K562 (cell line): Measurements from ENCODE around the gene BNC2. TPM values are rescaled to one million over a fixed set of nuclear protein-coding genes. Genes with fewer than 3 reads are reported as not detected.

Experiments used
- ATAC-seq: fragments of 200-7000 bp; cut with Tn5 transposase; 3 replicates; pipeline ENCODE4 v1.9.1; 2020; ENCODE audit warnings: moderate library complexity
- BruUV-seq: library from RNA; stranded (reverse); fragments of 400-500 nt; replicated peaks from 2 replicates; lab custom pipeline; 2021; lab: Mats Ljungman, UMichigan
- CTCF ChIA-PET: fragments of 300-600 bp; formaldehyde crosslinking; extraction: SDS; loops from one replicate; lab custom pipeline; 2021; ENCODE audit warnings: low intra/inter-chr PET ratio; lab: Yijun Ruan, JAX
- POLR2A ChIA-PET: fragments of 300-600, 350-650 bp; sonication (Branson Sonifier 250); formaldehyde crosslinking; extraction: SDS; loops from one replicate; lab custom pipeline; 2021; ENCODE audit warnings: antibody characterized with exemption, inconsistent platforms; lab: Yijun Ruan, JAX
- DNase-seq, 4 experiments: peaks; one replicate each; pipeline versions ENCODE4 v3.0.0 to v3.0.0-alpha.2; 2011 to 2018; ENCODE audit warnings: low spot score in 3 of 4, mixed read lengths in 3 of 4; ENCODE audit errors: extremely low read depth in 1 of 4
- FAIRE-seq: peaks from 2 replicates; lab custom pipeline; 2011; peaks lifted over from hg19 to GRCh38; lab: Jason Lieb, UNC
- H2AFZ ChIP-seq: 2 replicates; pipeline ENCODE4 v1.6.0; 2011; ENCODE audit warnings: low read depth, low read length, control low read depth, inconsistent platforms
- H3K27ac ChIP-seq: fragments of 200-600 bp; 3 replicates; pipeline ENCODE4 v1.8.0; 2011; ENCODE audit warnings: low read depth, mild to moderate bottlenecking, control low read depth, inconsistent platforms, low read length, moderate library complexity, mixed read lengths; ENCODE audit errors: extremely low read depth
- H3K27me3 ChIP-seq, 2 experiments: fragments of 300-600 bp in 1 of 2; 2 replicates in 1 of 2; 3 replicates in 1 of 2; pipeline versions ENCODE4 v1.6.0 to v1.8.0; 2011; ENCODE audit warnings: inconsistent platforms in 2 of 2, low read length in 2 of 2, mild to moderate bottlenecking in 1 of 2, mixed read lengths in 1 of 2, moderate library complexity in 1 of 2; ENCODE audit not compliant: control insufficient read depth in 2 of 2, insufficient read depth in 2 of 2
- H3K36me3 ChIP-seq: fragments of 300-600 bp; 3 replicates; pipeline ENCODE4 v1.8.0; 2011; ENCODE audit warnings: mild to moderate bottlenecking, low read length, inconsistent platforms; ENCODE audit not compliant: control insufficient read depth, insufficient read depth
- H3K4me1 ChIP-seq, 2 experiments: fragments of 200-600 bp in 1 of 2; replicated peaks in 1 of 2; 2 replicates in 1 of 2; 3 replicates in 1 of 2; pipeline versions ENCODE4 v1.5.1 to v1.8.0; 2011; ENCODE audit warnings: inconsistent platforms in 2 of 2, low read length in 2 of 2, mild to moderate bottlenecking in 1 of 2, mixed read lengths in 1 of 2, moderate library complexity in 1 of 2; ENCODE audit not compliant: control insufficient read depth in 2 of 2, insufficient read depth in 2 of 2
- H3K4me2 ChIP-seq: 2 replicates; pipeline ENCODE4 v1.6.1; 2011; ENCODE audit warnings: low read length, control low read depth, inconsistent platforms, mixed read lengths; ENCODE audit not compliant: insufficient read depth
- H3K4me3 ChIP-seq: fragments of 200-600 bp; sonication (generic), shearing (Covaris generic); 2 replicates; pipeline ENCODE4 v1.5.1; 2016; ENCODE audit warnings: control low read depth, inconsistent platforms
- H3K79me2 ChIP-seq: fragments of 200-600 bp; 3 replicates; pipeline ENCODE4 v1.8.0; 2011; ENCODE audit warnings: low read length, inconsistent platforms; ENCODE audit not compliant: control insufficient read depth, insufficient read depth
- H3K9ac ChIP-seq, 2 experiments: 2 replicates each; pipeline versions ENCODE4 v1.6.0 to v1.6.1; 2011; ENCODE audit warnings: low read depth in 2 of 2, low read length in 2 of 2, control low read depth in 1 of 2, inconsistent platforms in 1 of 2, mild to moderate bottlenecking in 1 of 2, mixed read lengths in 1 of 2; ENCODE audit not compliant: insufficient read depth in 1 of 2
- H3K9me1 ChIP-seq: one replicate; pipeline ENCODE4 v1.6.0; 2011; ENCODE audit warnings: inconsistent platforms, mild to moderate bottlenecking, low read length, moderate library complexity; ENCODE audit not compliant: control insufficient read depth, insufficient read depth
- H3K9me3 ChIP-seq: replicated peaks from 2 replicates; pipeline ENCODE4 v1.5.1; 2011; ENCODE audit warnings: low read depth, low read length, inconsistent platforms; ENCODE audit not compliant: control insufficient read depth, insufficient read depth
- H4K20me1 ChIP-seq: replicated peaks from 2 replicates; pipeline ENCODE4 v1.6.1; 2011; ENCODE audit warnings: low read length, inconsistent platforms, mixed read lengths; ENCODE audit not compliant: control insufficient read depth, insufficient read depth
- CHAMP1 ChIP-seq: fragments of 450-650 bp; IDR thresholded peaks from 2 replicates; pipeline ENCODE4 v1.6.1; 2016; ENCODE audit warnings: mild to moderate bottlenecking
- CHD1 ChIP-seq: fragments of 200-600 bp; sonication (generic); IDR thresholded peaks from one replicate; pipeline ENCODE4 v1.6.1; 2012; ENCODE audit warnings: mild to moderate bottlenecking, moderate library complexity, low read length, inconsistent platforms
- E2F5 ChIP-seq: sonication (generic); formaldehyde crosslinking; IDR thresholded peaks from 2 replicates; pipeline ENCODE4 v1.8.0; 2022; ENCODE audit warnings: mild to moderate bottlenecking, missing genetic modification reagents
- FOXK2 ChIP-seq, 2 experiments: fragments of 450-650 bp; IDR thresholded peaks in 1 of 2; conservative IDR thresholded peaks in 1 of 2; 2 replicates each; pipeline ENCODE4 v1.6.1; 2016; ENCODE audit warnings: low read depth in 2 of 2, mild to moderate bottlenecking in 1 of 2
- FUS ChIP-seq: fragments of 200-400 bp; formaldehyde crosslinking; optimal IDR thresholded peaks from 2 replicates; pipeline ENCODE3; 2017; ENCODE audit warnings: low read depth, low read length
- HNRNPLL ChIP-seq: fragments of 200-400 bp; formaldehyde crosslinking; IDR thresholded peaks from 2 replicates; pipeline ENCODE4 v1.6.1; 2017; ENCODE audit warnings: low read length, low read depth, mild to moderate bottlenecking; ENCODE audit not compliant: poor library complexity, severe bottlenecking
- ILF3 ChIP-seq: fragments of 450-650 bp; IDR thresholded peaks from 2 replicates; pipeline ENCODE4 v1.6.1; 2018; ENCODE audit warnings: antibody characterized with exemption, mild to moderate bottlenecking, moderate library complexity, borderline replicate concordance
- MLX ChIP-seq, 2 experiments: fragments of 450-650 bp in 1 of 2; sonication (generic) in 1 of 2; formaldehyde crosslinking; conservative IDR thresholded peaks; 2 replicates each; pipeline versions ENCODE4 v1.4.0 to v1.8.1; 2020 to 2022; ENCODE audit warnings: mild to moderate bottlenecking in 1 of 2, missing genetic modification reagents in 1 of 2
- SRF ChIP-seq, 2 experiments: fragments of 250-450, 450-650 bp in 1 of 2; sonication (Bioruptor Pico) in 1 of 2; sonication (generic) in 1 of 2; formaldehyde crosslinking; IDR thresholded peaks; 2 replicates each; pipeline versions ENCODE4 v1.5.0 to v1.5.1; 2020 to 2022; ENCODE audit warnings: mild to moderate bottlenecking in 1 of 2, missing genetic modification reagents in 1 of 2
- TGIF2 ChIP-seq: sonication (generic); formaldehyde crosslinking; IDR thresholded peaks from 2 replicates; pipeline ENCODE4 v1.8.1; 2022; ENCODE audit warnings: mild to moderate bottlenecking, missing genetic modification reagents, moderate library complexity
- TRIM24 ChIP-seq, 2 experiments: fragments of 450-650 bp; IDR thresholded peaks; 2 replicates each; pipeline ENCODE4 v1.6.1; 2016
- ZFPM2 ChIP-seq: fragments of 250-450 bp; sonication (Bioruptor Pico); IDR thresholded peaks from 2 replicates; pipeline ENCODE4 v1.5.1; 2022; ENCODE audit warnings: mild to moderate bottlenecking
- ZNF274 ChIP-seq: IDR thresholded peaks from 2 replicates; pipeline ENCODE4 v1.6.1; 2011; ENCODE audit warnings: low read depth, mild to moderate bottlenecking, low read length, moderate library complexity, borderline replicate concordance
- ZNF354B ChIP-seq: fragments of 250-450 bp; sonication (Bioruptor Pico); IDR thresholded peaks from 2 replicates; pipeline ENCODE4 v1.4.0; 2020
- ZNF77 ChIP-seq: fragments of 250-450 bp; sonication (Bioruptor Pico); IDR thresholded peaks from 2 replicates; pipeline ENCODE4 v1.5.0; 2020
- WGBS: fragments of 100-300 bp; shearing (Covaris generic); methylation state at CpG from one replicate; pipeline ENCODE4 v1.1.6; 2016; ENCODE audit warnings: low coverage, mixed read lengths; ENCODE audit not compliant: insufficient coverage; ENCODE audit errors: missing lambda C conversion rate; 5-methylcytosine and 5-hydroxymethylcytosine counted together
- in situ Hi-C: fragments of 300-500 bp; cut with MboI; formaldehyde crosslinking; loops from 4 replicates; pipeline ENCODE4 v1.15.0; 2018; ENCODE audit warnings: inconsistent platforms, mixed read lengths
- intact Hi-C: fragments of 100-400 bp; cut with micrococcal nuclease; formaldehyde crosslinking; loops from 2 replicates; pipeline ENCODE4 v1.14.2; 2022
- polyA plus RNA-seq, 8 experiments: library from polyadenylated mRNA; depleted of rRNA in 4 of 8; stranded (reverse) in 5 of 8; unstranded in 3 of 8; fragments of >200 nt; fragmentation: Nextera tagmentation in 2 of 8; fragmentation: Illumina TruSeq in 1 of 8; extraction: Ambion mirVana in 2 of 8; extraction: Trizol in 1 of 8; gene quantifications; 2 replicates each; pipeline versions ENCODE4 v1.2.1 to v1.2.3, GENCODE V29; 2011 to 2014; ENCODE audit warnings: inconsistent platforms in 1 of 8, missing spikeins in 1 of 8
- total RNA-seq, 7 experiments: library from RNA; depleted of rRNA in 6 of 7; stranded (reverse); fragments of >200 nt in 6 of 7; fragmentation: Illumina TruSeq in 2 of 7; extraction: Trizol in 2 of 7; gene quantifications; 2 replicates each; pipeline versions ENCODE4 v1.2.1 to v1.2.3, GENCODE V29; 2011 to 2021; ENCODE audit warnings: low replicate concordance in 1 of 7

Gene BNC2
- total and polyA plus RNA-seq, 9 of the 15 experiments (the other 6 are each of a cell fraction or from before 2014, with no cell fraction given), result not detected

GRCh38 chr9:16445141-16445920, 425.1 kb downstream of the BNC2 start:
- FAIRE-seq, result no peak
- POLR2A ChIA-PET, result interaction anchor here (0.6 kb wide), 1 partner anchor 26 kb away, joined by 3 read pairs; no protein-coding TSS in a partner anchor

More at GRCh38 chr9:16445141-16445920, 425.1 kb downstream of the BNC2 start:
- intact Hi-C loops, result no loop called here
- Histone ChIP-seq H3K4me2 (no peak overlapping the region), H3K9me1 (no peaks in the 10 kb centered on the region), H3K9ac (no peak overlapping the region), H3K79me2 (no peaks in the 10 kb centered on the region), H3K27me3 (no peaks in the 10 kb centered on the region), H3K9me3 (no peaks in the 10 kb centered on the region)
- ATAC-seq (no peak), DNase-seq (no peak)
- TF ChIP-seq ZFPM2 (no peak), FUS (no peak), ZNF274 (no peak), CHAMP1 (no peak), FOXK2 (conservative IDR thresholded peaks at IDR 0.05 in 1 of 2, IDR thresholded peaks at IDR 0.05 in 1 of 2; ENCODE audit: low read depth in 2 of 2) (no peak), ILF3 (no peak), SRF (CRISPR knock-in tag; IDR thresholded peaks at IDR 0.05) (no peak), E2F5 (CRISPR knock-in tag) (no peak), MLX (CRISPR knock-in tag; conservative IDR thresholded peaks at IDR 0.05) (no peak), CHD1 (no peak), ZNF354B (CRISPR knock-in tag) (no peak), HNRNPLL (no peak), TRIM24 (IDR thresholded peaks at IDR 0.05) (no peak), ZNF77 (no peak), TGIF2 (CRISPR knock-in tag) (no peak)
- TF ChIP-seq, all 486 proteins: peak for 0
- BruUV-seq, result no TSS peak
- H3K27ac ChIP-seq, result no peak overlapping the region
- no peak overlapping the region for H2AFZ ChIP-seq
- no peak overlapping the region for H3K4me3 ChIP-seq
- no peaks in the 10 kb centered on the region for H3K36me3 ChIP-seq
- CTCF ChIA-PET, result no interaction called here
- in situ Hi-C loops, result no loop called here
- no peaks in the 10 kb centered on the region for H3K4me1 ChIP-seq
- WGBS, result 0% methylated on average over 7 of the region's 7 CpGs
- H4K20me1 ChIP-seq, result no peaks in the 10 kb centered on the region
